ENCODE measurements around the gene KRT6B. TPM values are rescaled to one million over a fixed set of nuclear protein-coding genes. Genes with fewer than 3 reads are reported as not detected.

KRT6B gene
- total and polyA plus RNA-seq, 2 donors (not counting 3 experiments of a cell fraction or from before 2014, with no cell fraction given) = 0.03 TPM; not detected in 1

- POLR2A ChIA-PET = no interaction called here
- CTCF ChIA-PET = no interaction called here
- intact Hi-C loops (cut with micrococcal nuclease) (no loop called here), dilution Hi-C loops (cut with MboI; ENCODE audit: extremely low pct_ligation_motif_present, low sequenced_read_pairs) (no loop called here)
- no peaks in the 10 kb centered on the region for H3K9me3 ChIP-seq (replicated peaks; ENCODE audit: control insufficient read depth, insufficient read depth, low read length)
- H3K9me1 ChIP-seq (replicated peaks; ENCODE audit: control insufficient read depth, extremely low read depth, insufficient read depth, low read length) = no peaks in the 10 kb centered on the region
- no peaks in the 10 kb centered on the region for H3K4me1 ChIP-seq (ENCODE audit: control insufficient read depth, extremely low read depth, insufficient read depth, low read length)
- TF ChIP-seq GATA2 (IDR thresholded peaks at IDR 0.05; ENCODE audit: insufficient read depth, insufficient read length, low read depth, low read length) (no peak), EZH2 (IDR thresholded peaks at IDR 0.05; ENCODE audit: borderline replicate concordance, low read depth, low read length, severe bottlenecking) (no peak), JUN (IDR thresholded peaks at IDR 0.05; ENCODE audit: borderline replicate concordance, insufficient read depth, insufficient read length, low read depth) (no peak), POLR2AphosphoS5 (IDR thresholded peaks at IDR 0.05; ENCODE audit: insufficient read depth, low read depth, low read length) (no peak), CTCF (IDR thresholded peaks at IDR 0.05; ENCODE audit: extremely low read depth in 1 of 2, insufficient read depth in 1 of 2, low read depth in 1 of 2, low read length in 2 of 2) (no peak), MYC (IDR thresholded peaks at IDR 0.05; ENCODE audit: low read depth, low read length) (no peak), POLR2A (IDR thresholded peaks at IDR 0.05; ENCODE audit: low read depth, low read length) (no peak), MAX (IDR thresholded peaks at IDR 0.05; ENCODE audit: insufficient read depth, insufficient read length) (no peak), FOS (IDR thresholded peaks at IDR 0.05; ENCODE audit: borderline replicate concordance, insufficient read depth, low read length) (no peak)
- H3K27ac ChIP-seq (ENCODE audit: insufficient read depth, low read depth, low read length) = no peak overlapping the region
- no peak for FAIRE-seq
- DNase-seq (ENCODE audit: low read depth, low spot score) = no peak
- BruUV-seq (replicated peaks) = no TSS peak
- peaks cover 7 to 8% of the 10 kb centered on the region in 2 experiments for H3K27me3 ChIP-seq (ENCODE audit: control insufficient read depth in 2 of 2, insufficient read depth in 2 of 2, low read length in 2 of 2)
- no peaks in the 10 kb centered on the region for H3K79me2 ChIP-seq (ENCODE audit: control insufficient read depth, insufficient read depth, low read length)
- no peak overlapping the region for H3K4me3 ChIP-seq (replicated peaks in 1 of 3; ENCODE audit: insufficient read depth in 1 of 3, low read depth in 1 of 3, low read length in 3 of 3)
- H3K36me3 ChIP-seq (ENCODE audit: control insufficient read depth in 2 of 2, extremely low read depth in 1 of 2, insufficient read depth in 2 of 2, low read length in 2 of 2) = no peaks in the 10 kb centered on the region
- no peak overlapping the region for H3K4me2 ChIP-seq (ENCODE audit: insufficient read depth, low read length)
- no peak overlapping the region for H3K9ac ChIP-seq (replicated peaks; ENCODE audit: extremely low read depth, insufficient read depth, low read length)
- no peak overlapping the region for H2AFZ ChIP-seq (ENCODE audit: low read depth, low read length)
- no peaks in the 10 kb centered on the region for H4K20me1 ChIP-seq (replicated peaks; ENCODE audit: control insufficient read depth, extremely low read depth, insufficient read depth, low read length)
Observed at GRCh38 chr12:52444647-52445595, 7.0 kb downstream of the KRT6B start.
